Measurements from ENCODE around the gene MRPL53. TPM values are rescaled to one million over a fixed set of nuclear protein-coding genes. Genes with fewer than 3 reads are reported as not detected.

MRPL53 gene
- total and polyA plus RNA-seq, 2 of the 13 experiments (the other 11 are each of a cell fraction or from before 2014, with no cell fraction given) = 34.3 to 51.9 TPM

- TF ChIP-seq THAP8 (CRISPR knock-in tag; IDR thresholded peaks at IDR 0.05; ENCODE audit: borderline replicate concordance) = no peak
- TF ChIP-seq ZKSCAN8 (CRISPR knock-in tag; IDR thresholded peaks at IDR 0.05; ENCODE audit: borderline replicate concordance) = peak; percentile 15; the same call in 1 of the 2 replicates
- peak; percentile 81; the same call in 1 of the 2 replicates for TF ChIP-seq ZNF274 (CRISPR knock-in tag; IDR thresholded peaks at IDR 0.05)
- TF ChIP-seq ZBTB42 (CRISPR knock-in tag; IDR thresholded peaks at IDR 0.05) = peak; percentile 92; the same call in 1 of the 2 replicates
- TF ChIP-seq SRSF9 (IDR thresholded peaks at IDR 0.05; ENCODE audit: borderline replicate concordance, insufficient read depth, low read depth, low read length, poor library complexity, severe bottlenecking) = no peak
- TF ChIP-seq CSRNP2 (CRISPR knock-in tag; conservative IDR thresholded peaks at IDR 0.05; ENCODE audit: low read depth) = no peak
- no peak for TF ChIP-seq CBX2 (IDR thresholded peaks at IDR 0.05; ENCODE audit: low read depth, low read length)
- 0 out of 2 replicates have a peak, but pooled peaks have one; percentile 28 for TF ChIP-seq CBX2 (CRISPR knock-in tag; IDR thresholded peaks at IDR 0.05; ENCODE audit: low read depth)
- TF ChIP-seq GMEB1 (CRISPR knock-in tag; IDR thresholded peaks at IDR 0.05; ENCODE audit: borderline replicate concordance) = no peak; the same call in 1 of the 2 replicates
- 0 out of 2 replicates have a peak, but pooled peaks have one; percentile 15 for TF ChIP-seq ZNF615 (CRISPR knock-in tag; IDR thresholded peaks at IDR 0.05; ENCODE audit: borderline replicate concordance)
- TF ChIP-seq NR2F2 (IDR thresholded peaks at IDR 0.05; ENCODE audit: borderline replicate concordance, low read depth) = peak; percentile 38; the same call in 1 of the 2 replicates
- TF ChIP-seq ZNF260 (CRISPR knock-in tag; IDR thresholded peaks at IDR 0.05; ENCODE audit: borderline replicate concordance, low read depth) = no peak
- peak; percentile 15; the same call in 1 of the 2 replicates for TF ChIP-seq ATF2 (CRISPR knock-in tag; IDR thresholded peaks at IDR 0.05)
- TF ChIP-seq ZNF614 (CRISPR knock-in tag; IDR thresholded peaks at IDR 0.05; ENCODE audit: borderline replicate concordance) = peak; percentile 19; the same call in 1 of the 2 replicates
- no peak for TF ChIP-seq U2AF2 (IDR thresholded peaks at IDR 0.05; ENCODE audit: low read depth, low read length)
- TF ChIP-seq SNAPC4 (CRISPR knock-in tag; IDR thresholded peaks at IDR 0.05) = peak; percentile 72
- peak; percentile 33 for TF ChIP-seq ZNF124 (CRISPR knock-in tag; IDR thresholded peaks at IDR 0.05)
- TF ChIP-seq HMG20B (CRISPR knock-in tag; conservative IDR thresholded peaks at IDR 0.05) = no peak; the same call in 1 of the 2 replicates
- no peak for TF ChIP-seq ZKSCAN1 (IDR thresholded peaks at IDR 0.05; ENCODE audit: low read length)
These were observed 14.8 kb downstream of the MRPL53 start (continued) for GRCh38 chr2:74457549-74458131.

Measured in HepG2 (cell line).